Natural killer cell treated with Interleukin-12 subunit alpha and Interleukin-12 subunit beta and Interleukin-15 and Interleukin-18, amount 100 ng/mL, for 72 hours (primary cell): ENCODE results near the gene HOXD12. TPM values are rescaled to one million over a fixed set of nuclear protein-coding genes. Genes with fewer than 3 reads are reported as not detected.

ENCODE experiments used
- ATAC-seq, 2 donors: fragments of 150-1000 bp; cut with Tn5 transposase in 1 of 2; sonication (Bioruptor Pico), chemical (Tn5 transposase) in 1 of 2; 2 replicates each; pipeline ENCODE4 v1.10.0; 2021
- DNase-seq: peaks from one replicate; pipeline ENCODE4 v3.0.0; 2022; ENCODE audit warnings: low spot score
- H3K27ac Mint-ChIP-seq, 2 donors: 1 replicate in 1 of 2; 2 replicates in 1 of 2; pipeline ENCODE4 v1.8.0; 2022; ENCODE audit warnings: mixed read lengths in 2 of 2, mild to moderate bottlenecking in 1 of 2, moderate library complexity in 1 of 2
- H3K27me3 Mint-ChIP-seq, 2 donors: 1 replicate in 1 of 2; 2 replicates in 1 of 2; pipeline ENCODE4 v1.8.0; 2022; ENCODE audit warnings: mixed read lengths in 2 of 2
- H3K36me3 Mint-ChIP-seq: one replicate; pipeline ENCODE4 v1.8.0; 2022; ENCODE audit warnings: mixed read lengths
- H3K4me1 Mint-ChIP-seq, 2 donors: 1 replicate in 1 of 2; 2 replicates in 1 of 2; pipeline ENCODE4 v1.8.0; 2022; ENCODE audit warnings: low read depth in 2 of 2, mixed read lengths in 2 of 2, mild to moderate bottlenecking in 1 of 2
- H3K4me3 Mint-ChIP-seq: one replicate; pipeline ENCODE4 v1.8.0; 2022; ENCODE audit warnings: mixed read lengths
- H3K9me3 Mint-ChIP-seq: 2 replicates; pipeline ENCODE4 v1.8.0; 2022; ENCODE audit warnings: mixed read lengths
- total RNA-seq, 2 donors: library from RNA; stranded (reverse); gene quantifications; one replicate each; pipeline ENCODE4 v1.2.3, GENCODE V29; 2022

HOXD12 gene
- total RNA-seq, 2 donors from 2014 or later: not detected

GRCh38 chr2:176128982-176129796 lies 29.6 kb downstream of the HOXD12 start, which contains the start of gene HOXD8:
TSS of gene HOXD8 (plus strand) at chr2:176129705. CDS start at chr2:176130367, 662 bp downstream.
- peaks cover 16% of the 10 kb centered on the region for H3K36me3 Mint-ChIP-seq
- peak within 1 kb of the TSS; percentile 51 for H3K4me3 Mint-ChIP-seq
- no peaks in the 10 kb centered on the region for H3K9me3 Mint-ChIP-seq
- peaks cover 62 to 83% of the 10 kb centered on the region in 2 donors for H3K27me3 Mint-ChIP-seq
- peaks cover 19 to 27% of the 10 kb centered on the region in 2 donors for H3K4me1 Mint-ChIP-seq
- peak in 1 of 2 donors; percentile 52 for ATAC-seq
- no peak for DNase-seq
- H3K27ac Mint-ChIP-seq: peak within 1 kb of the TSS in 1 of 2 donors; percentile 38

GRCh38 chr2:176129813-176130146 lies 30.2 kb downstream of the HOXD12 start:
- no peak overlapping the region for H3K27ac Mint-ChIP-seq
- peaks cover 61 to 83% of the 10 kb centered on the region in 2 donors for H3K27me3 Mint-ChIP-seq
- no peak for ATAC-seq
- peaks cover 18% of the 10 kb centered on the region for H3K36me3 Mint-ChIP-seq
- H3K9me3 Mint-ChIP-seq: no peaks in the 10 kb centered on the region
- no peak for DNase-seq
- H3K4me1 Mint-ChIP-seq: peaks cover 19 to 27% of the 10 kb centered on the region in 2 donors
- no peak overlapping the region for H3K4me3 Mint-ChIP-seq

GRCh38 chr2:176130147-176130956 lies 30.8 kb downstream of the HOXD12 start:
- ATAC-seq: peak; percentile 63 to 64
- H3K27ac Mint-ChIP-seq: no peak overlapping the region
- peaks cover 22 to 28% of the 10 kb centered on the region in 2 donors for H3K4me1 Mint-ChIP-seq
- no peaks in the 10 kb centered on the region for H3K9me3 Mint-ChIP-seq
- peaks cover 62 to 85% of the 10 kb centered on the region in 2 donors for H3K27me3 Mint-ChIP-seq
- H3K4me3 Mint-ChIP-seq: peak overlapping the region; percentile 81
- peaks cover 20% of the 10 kb centered on the region for H3K36me3 Mint-ChIP-seq
- DNase-seq: no peak

- ATAC-seq (no peak), DNase-seq (no peak)
These were observed 31.6 kb downstream of the HOXD12 start for GRCh38 chr2:176130957-176131847.

DNA sequence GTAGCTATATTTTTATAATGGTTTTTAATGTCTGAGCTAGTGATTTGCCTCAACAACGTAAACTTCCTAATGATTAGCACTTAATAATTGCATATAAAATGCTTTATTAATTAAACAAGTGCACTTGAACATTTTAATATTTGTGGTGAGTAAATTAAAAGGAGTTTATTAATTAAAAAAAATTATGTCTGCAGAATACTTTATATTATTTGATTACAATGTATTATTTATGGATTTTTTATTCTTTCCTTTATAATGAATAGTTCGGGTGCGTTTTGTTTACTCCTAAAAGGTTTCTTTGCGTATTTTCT lies 32.2 kb downstream of the HOXD12 start:
- DNase-seq (no peak), ATAC-seq (no peak)
- Mint-ChIP-seq H3K36me3 (peaks cover 25% of the 10 kb centered on the region), H3K4me1 (peaks cover 29 to 33% of the 10 kb centered on the region in 2 donors), H3K4me3 (peak overlapping the region; percentile 81), H3K9me3 (no peaks in the 10 kb centered on the region), H3K27ac (no peak overlapping the region), H3K27me3 (peaks cover 61 to 83% of the 10 kb centered on the region in 2 donors)

More at GRCh38 chr2:176130957-176131847, 31.6 kb downstream of the HOXD12 start:
- Mint-ChIP-seq H3K4me3 (peak overlapping the region; percentile 81), H3K9me3 (no peaks in the 10 kb centered on the region), H3K36me3 (peaks cover 25% of the 10 kb centered on the region), H3K4me1 (peaks cover 29 to 33% of the 10 kb centered on the region in 2 donors), H3K27ac (no peak overlapping the region), H3K27me3 (peaks cover 62 to 85% of the 10 kb centered on the region in 2 donors)

DNA sequence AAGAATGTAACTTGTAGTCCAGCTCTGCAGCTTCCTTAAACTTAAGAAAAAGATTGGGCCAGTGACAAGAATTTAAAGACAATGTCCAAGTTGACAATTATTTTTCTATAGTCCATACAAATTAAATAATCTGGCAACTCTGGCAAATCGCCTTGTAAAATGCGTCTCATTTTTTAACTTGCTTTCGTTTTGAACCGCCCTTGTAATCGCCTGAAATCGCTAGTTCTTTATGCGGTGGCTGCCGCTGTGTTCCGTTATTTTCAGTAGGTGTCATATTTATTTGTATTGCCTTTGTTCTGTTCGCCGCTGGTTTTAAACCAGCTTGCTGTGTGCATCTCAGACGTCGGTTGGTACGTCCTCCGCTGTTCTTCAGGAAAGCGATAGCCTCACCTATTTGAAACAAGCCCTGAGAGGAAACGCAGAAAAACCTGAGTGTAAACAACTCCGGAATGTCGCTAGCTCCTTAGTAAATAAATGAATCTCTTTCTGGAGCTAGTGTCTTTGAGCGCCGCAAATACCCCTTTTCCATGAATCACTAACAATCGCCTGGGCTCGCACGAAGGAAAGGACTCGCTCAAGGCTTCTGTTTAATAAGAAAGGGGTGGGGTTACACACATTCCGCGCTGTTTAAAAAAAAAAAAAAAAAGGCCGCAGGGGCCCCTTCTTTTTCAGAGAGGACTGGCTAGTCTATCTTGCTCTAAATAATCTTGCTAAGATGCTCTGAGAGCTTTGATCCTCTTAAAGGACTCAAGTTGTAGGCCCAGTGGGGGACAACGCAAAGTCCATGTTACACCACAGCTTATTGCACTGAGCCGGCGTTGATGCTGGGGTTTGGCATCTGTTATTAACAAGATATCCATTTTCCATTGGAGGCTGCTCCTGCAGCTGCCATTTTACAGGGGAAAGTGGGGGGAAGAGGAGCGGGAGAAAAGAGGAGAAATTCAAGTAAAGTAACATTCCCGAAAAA lies 32.9 kb downstream of the HOXD12 start:
- Mint-ChIP-seq H3K9me3 (no peaks in the 10 kb centered on the region), H3K4me1 (peaks cover 29 to 33% of the 10 kb centered on the region in 2 donors), H3K27ac (no peak overlapping the region), H3K4me3 (peak overlapping the region; percentile 81), H3K36me3 (peaks cover 27% of the 10 kb centered on the region), H3K27me3 (peaks cover 61 to 81% of the 10 kb centered on the region in 2 donors)
- ATAC-seq (no peak), DNase-seq (no peak)

- no peak for DNase-seq
- Mint-ChIP-seq H3K27me3 (peaks cover 61 to 81% of the 10 kb centered on the region in 2 donors), H3K4me1 (peaks cover 27 to 30% of the 10 kb centered on the region in 2 donors), H3K9me3 (no peaks in the 10 kb centered on the region), H3K36me3 (peaks cover 28% of the 10 kb centered on the region), H3K27ac (no peak overlapping the region), H3K4me3 (no peak overlapping the region)
- no peak for ATAC-seq
These were observed 33.8 kb downstream of the HOXD12 start for GRCh38 chr2:176133389-176133788.

GRCh38 chr2:176134035-176134434 lies 34.4 kb downstream of the HOXD12 start:
- Mint-ChIP-seq H3K4me1 (peaks cover 30% of the 10 kb centered on the region in 2 donors), H3K27me3 (peaks cover 62 to 81% of the 10 kb centered on the region in 2 donors)

DNA sequence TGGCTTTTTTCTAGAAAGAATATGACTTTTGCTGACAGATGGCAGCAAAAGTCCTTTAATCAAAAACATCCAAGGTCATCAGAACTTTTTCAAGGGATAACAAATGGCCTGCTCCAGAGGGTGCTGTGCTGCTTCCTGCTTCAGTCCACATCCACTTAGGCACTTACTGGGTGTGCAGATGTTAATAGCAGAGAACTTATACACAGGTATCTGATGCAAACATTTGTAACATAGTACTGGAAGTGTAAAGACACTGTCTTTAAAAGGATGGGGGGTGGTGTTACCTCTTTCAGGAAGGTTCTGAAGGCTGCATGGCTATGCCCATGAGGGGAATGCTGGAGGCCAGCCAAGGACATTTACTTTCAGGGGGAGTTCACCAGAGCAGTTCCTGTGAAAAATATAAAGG lies 35.4 kb downstream of the HOXD12 start:
- Mint-ChIP-seq H3K9me3 (peaks cover 4% of the 10 kb centered on the region), H3K27ac (no peak overlapping the region), H3K36me3 (peaks cover 35% of the 10 kb centered on the region), H3K4me1 (peaks cover 33 to 34% of the 10 kb centered on the region in 2 donors), H3K4me3 (peak overlapping the region; percentile 24), H3K27me3 (peaks cover 67 to 89% of the 10 kb centered on the region in 2 donors)
- no peak for ATAC-seq
- DNase-seq: no peak

More at GRCh38 chr2:176134035-176134434, 34.4 kb downstream of the HOXD12 start:
- no peak overlapping the region for H3K4me3 Mint-ChIP-seq
- H3K9me3 Mint-ChIP-seq: no peaks in the 10 kb centered on the region
- H3K27ac Mint-ChIP-seq: no peak overlapping the region
- DNase-seq (no peak), ATAC-seq (no peak)
- H3K36me3 Mint-ChIP-seq: peaks cover 32% of the 10 kb centered on the region

DNA sequence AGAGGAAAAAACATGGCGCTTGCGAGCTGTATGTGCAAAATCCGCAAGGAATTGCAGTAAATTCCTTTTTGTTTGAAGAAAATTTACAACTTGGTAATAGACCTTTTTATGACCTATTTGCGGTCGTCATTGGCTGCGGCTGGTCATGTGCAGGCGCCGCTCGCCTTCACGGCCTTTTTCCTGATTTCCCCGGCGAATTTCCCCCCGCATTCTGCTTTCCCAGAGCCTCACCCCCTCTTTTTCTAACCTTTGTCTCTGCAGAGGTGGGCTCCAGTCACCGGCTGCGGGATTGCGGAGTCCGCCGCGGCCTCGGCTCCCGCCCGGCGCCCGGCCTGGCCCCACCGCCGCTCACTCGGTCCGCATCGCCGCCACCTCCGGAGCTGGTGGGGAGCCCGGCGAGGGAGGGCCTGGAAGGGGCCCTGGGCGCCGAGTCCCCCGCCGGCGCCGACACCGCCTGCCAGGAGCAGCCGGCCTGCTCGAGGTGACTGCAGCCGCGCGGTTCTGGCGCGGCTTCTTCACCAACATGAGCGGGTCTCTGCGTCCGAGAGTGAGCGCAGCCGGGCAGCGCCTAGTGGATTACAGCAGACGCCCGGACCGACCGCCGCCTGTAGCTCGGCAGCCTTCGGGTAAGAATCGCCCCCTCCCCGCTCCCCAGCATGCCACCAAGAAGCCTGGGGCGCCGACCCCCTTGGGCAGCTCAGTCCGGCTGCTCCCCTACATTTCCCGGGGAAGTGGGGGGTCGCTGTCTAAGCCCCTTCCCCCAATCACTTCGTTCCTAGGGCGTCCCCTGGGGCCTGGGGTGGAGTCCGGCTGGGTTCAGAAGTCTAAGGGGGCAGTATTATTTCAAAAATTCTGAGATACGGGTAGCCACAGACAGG lies 37.0 kb downstream of the HOXD12 start:
- Mint-ChIP-seq H3K27ac (no peak overlapping the region), H3K4me3 (no peak overlapping the region), H3K4me1 (peaks cover 34% of the 10 kb centered on the region in 2 donors), H3K9me3 (peaks cover 4% of the 10 kb centered on the region), H3K36me3 (peaks cover 35% of the 10 kb centered on the region), H3K27me3 (peaks cover 64 to 87% of the 10 kb centered on the region in 2 donors)
- no peak for ATAC-seq
- no peak for DNase-seq

DNA sequence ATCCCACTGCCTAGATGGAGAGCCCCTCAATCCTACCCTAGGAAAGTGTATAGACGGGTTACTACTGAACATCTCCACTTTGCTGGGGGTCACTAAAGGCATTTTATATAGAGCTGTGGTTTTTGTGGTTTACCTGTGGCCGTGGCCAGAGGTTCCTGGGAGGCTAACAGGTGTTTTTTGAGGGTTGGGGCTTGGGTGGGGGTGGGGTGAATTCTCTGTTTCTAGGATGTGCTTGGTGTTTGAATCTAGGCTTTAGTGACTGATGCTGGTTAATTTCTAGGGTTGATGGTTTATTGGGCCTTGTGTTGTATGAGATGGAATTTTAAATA lies 37.6 kb downstream of the HOXD12 start:
- H3K4me1 Mint-ChIP-seq: peaks cover 31% of the 10 kb centered on the region in 2 donors
- no peak overlapping the region for H3K27ac Mint-ChIP-seq
- H3K27me3 Mint-ChIP-seq: peaks cover 64 to 83% of the 10 kb centered on the region in 2 donors
- ATAC-seq: no peak
- no peak overlapping the region for H3K4me3 Mint-ChIP-seq
- H3K36me3 Mint-ChIP-seq: peaks cover 35% of the 10 kb centered on the region
- peaks cover 4% of the 10 kb centered on the region for H3K9me3 Mint-ChIP-seq
- DNase-seq: no peak

- DNase-seq (no peak), ATAC-seq (no peak)
- Mint-ChIP-seq H3K4me3 (no peak overlapping the region), H3K27me3 (peaks cover 60 to 80% of the 10 kb centered on the region in 2 donors), H3K36me3 (peaks cover 31% of the 10 kb centered on the region), H3K4me1 (peaks cover 26 to 27% of the 10 kb centered on the region in 2 donors), H3K9me3 (peaks cover 4% of the 10 kb centered on the region), H3K27ac (no peak overlapping the region)
These were observed 38.3 kb downstream of the HOXD12 start for GRCh38 chr2:176137906-176138305.
